A549 (cell line): ENCODE data around the gene MAL. TPM values are rescaled to one million over a fixed set of nuclear protein-coding genes. Genes with fewer than 3 reads are reported as not detected.
A peak's percentile ranks its signal among the peaks of the same experiment; 100 is the strongest.

Experiments used
- ATAC-seq, 2 experiments: fragments of 200-7000 bp in 1 of 2; fragments of >200 bp in 1 of 2; cut with Nextera tagmentation in 1 of 2; cut with Tn5 transposase in 1 of 2; 3 replicates each; pipeline versions ENCODE4 v1.8.0 to v1.9.1; 2018 to 2020; ENCODE audit warnings: mild to moderate bottlenecking in 1 of 2, moderate library complexity in 1 of 2
- CTCF ChIA-PET: fragments of 300-600 bp; sonication (Branson Sonifier 250); formaldehyde crosslinking; extraction: SDS; loops from one replicate; lab custom pipeline; 2021; ENCODE audit warnings: antibody characterized with exemption, inconsistent platforms; lab: Yijun Ruan, JAX
- POLR2A ChIA-PET: fragments of 350-600 bp; formaldehyde crosslinking; extraction: SDS; loops from one replicate; lab custom pipeline; 2021; ENCODE audit warnings: antibody characterized with exemption, inconsistent platforms; lab: Yijun Ruan, JAX
- DNase-seq, 2 experiments: peaks; one replicate each; pipeline versions ENCODE4 v3.0.0 to v3.0.0-alpha.2; 2011 to 2016; ENCODE audit warnings: low read depth in 1 of 2, low spot score in 1 of 2
- FAIRE-seq: peaks from 2 replicates; lab custom pipeline; 2011; peaks lifted over from hg19 to GRCh38; lab: Jason Lieb, UNC
- H3K27ac ChIP-seq, 2 experiments: fragments of >200 bp; sonication (Bioruptor Twin); formaldehyde crosslinking; 3 replicates each; pipeline ENCODE4 v1.5.1; 2016 to 2017
- H3K4me1 ChIP-seq: fragments of >200 bp; sonication (Bioruptor Twin); formaldehyde crosslinking; 3 replicates; pipeline ENCODE4 v1.6.1; 2016
- H3K4me2 ChIP-seq: fragments of >200 bp; sonication (Bioruptor Twin); formaldehyde crosslinking; 3 replicates; pipeline ENCODE4 v1.6.1; 2016
- H3K4me3 ChIP-seq: fragments of >200 bp; sonication (Bioruptor Twin); formaldehyde crosslinking; 3 replicates; pipeline ENCODE4 v1.5.1; 2016
- H3K9me3 ChIP-seq: fragments of >200 bp; sonication (Bioruptor Twin); formaldehyde crosslinking; 3 replicates; pipeline ENCODE4 v1.6.1; 2016
- CBX2 ChIP-seq: fragments of 200-600 bp; sonication (generic); IDR thresholded peaks from 2 replicates; pipeline ENCODE4 v1.6.1; 2016; ENCODE audit warnings: low read depth, mild to moderate bottlenecking, borderline replicate concordance
- EHF ChIP-seq: fragments of 250-450 bp; sonication (Bioruptor Pico); IDR thresholded peaks from 2 replicates; pipeline ENCODE4 v1.5.0; 2020; ENCODE audit warnings: mild to moderate bottlenecking
- HMGXB4 ChIP-seq: fragments of 250-450 bp; sonication (Bioruptor Pico); IDR thresholded peaks from 2 replicates; pipeline ENCODE4 v1.5.0; 2021; ENCODE audit warnings: mild to moderate bottlenecking, moderate library complexity, borderline replicate concordance
- HOXA7 ChIP-seq: fragments of 250-450 bp; sonication (Bioruptor Pico); IDR thresholded peaks from 2 replicates; pipeline ENCODE4 v1.5.0; 2020; ENCODE audit warnings: mild to moderate bottlenecking, moderate library complexity
- JUNB ChIP-seq: fragments of >200 bp; sonication (Bioruptor Twin); formaldehyde crosslinking; IDR thresholded peaks from 2 replicates; pipeline ENCODE4 v1.6.1; 2016
- NR3C1 ChIP-seq: fragments of >200 bp; sonication (Bioruptor Twin); formaldehyde crosslinking; IDR thresholded peaks from 3 replicates; pipeline ENCODE4 v1.6.1; 2017
- PHF8 ChIP-seq: fragments of 200-600 bp; sonication (generic); IDR thresholded peaks from 2 replicates; pipeline ENCODE4 v1.6.1; 2016; ENCODE audit warnings: low read depth, mild to moderate bottlenecking, antibody characterized with exemption, moderate library complexity, borderline replicate concordance
- POLR2A ChIP-seq: IDR thresholded peaks from 2 replicates; pipeline ENCODE4 v1.6.1; 2012; ENCODE audit warnings: mild to moderate bottlenecking, low read length
- POLR2AphosphoS2 ChIP-seq: conservative IDR thresholded peaks from 2 replicates; pipeline ENCODE4 v1.6.1; 2012; ENCODE audit warnings: low read length, improper control_type of control experiment, inconsistent platforms
- RARB ChIP-seq: fragments of 250-450 bp; sonication (Bioruptor Pico); IDR thresholded peaks from 2 replicates; pipeline ENCODE4 v1.8.0; 2021; ENCODE audit warnings: mild to moderate bottlenecking, moderate library complexity
- RCOR1 ChIP-seq: fragments of 150-350 bp; IDR thresholded peaks from 2 replicates; pipeline ENCODE4 v1.6.1; 2014; ENCODE audit warnings: antibody characterized with exemption, low read length, low read depth
- RNF2 ChIP-seq: fragments of 200-600 bp; sonication (generic); IDR thresholded peaks from 2 replicates; pipeline ENCODE4 v1.6.1; 2016; ENCODE audit warnings: low read depth, mild to moderate bottlenecking, antibody characterized with exemption, moderate library complexity, borderline replicate concordance
- SMC3 ChIP-seq: fragments of >200 bp; sonication (Bioruptor Twin); formaldehyde crosslinking; IDR thresholded peaks from 3 replicates; pipeline ENCODE4 v1.6.1; 2018; ENCODE audit warnings: inconsistent platforms
- SREBF2 ChIP-seq: fragments of 450-650 bp; IDR thresholded peaks from 2 replicates; pipeline ENCODE4 v1.6.1; 2014; ENCODE audit warnings: mild to moderate bottlenecking, moderate library complexity
- TFCP2L1 ChIP-seq: fragments of 250-450 bp; sonication (Bioruptor Pico); IDR thresholded peaks from 2 replicates; pipeline ENCODE4 v1.5.0; 2021; ENCODE audit warnings: mild to moderate bottlenecking
- TP53 ChIP-seq: fragments of 250-450 bp; sonication (Bioruptor Pico); IDR thresholded peaks from 2 replicates; pipeline ENCODE4 v1.5.0; 2021; ENCODE audit warnings: mild to moderate bottlenecking, moderate library complexity
- WGBS: methylation state at CpG from one replicate; pipeline ENCODE4 v1.1.6; 2017; ENCODE audit errors: missing lambda C conversion rate; 5-methylcytosine and 5-hydroxymethylcytosine counted together
- polyA plus RNA-seq, 4 experiments: library from polyadenylated mRNA; depleted of rRNA in 3 of 4; stranded (reverse); fragments of >200 nt; fragmentation: RNase III in 1 of 4; extraction: RNeasy Plus Mini Kit Qiagen cat#74134 plus additional on column Dnase treatment in 1 of 4; gene quantifications; 2 replicates in 3 of 4; 3 replicates in 1 of 4; pipeline ENCODE4 v1.2.3, GENCODE V29; 2011 to 2017
- TF ChIP-seq, protein P1 (sequence below): fragments of 450-650 bp; IDR thresholded peaks from 2 replicates; pipeline ENCODE4 v1.6.1; 2014; ENCODE audit warnings: antibody characterized with exemption
- TF ChIP-seq, protein P2 (sequence below): fragments of 250-450 bp; sonication (Bioruptor Pico); IDR thresholded peaks from 2 replicates; pipeline ENCODE4 v1.5.0; 2020; ENCODE audit warnings: low read depth, mild to moderate bottlenecking, moderate library complexity
- TF ChIP-seq, protein P3 (sequence below): fragments of 200-600 bp; sonication (generic); IDR thresholded peaks from 2 replicates; pipeline ENCODE4 v1.6.1; 2016; ENCODE audit warnings: antibody characterized with exemption, mild to moderate bottlenecking, moderate library complexity
- TF ChIP-seq, protein P4 (sequence below): IDR thresholded peaks from 2 replicates; pipeline ENCODE4 v1.6.1; 2012; ENCODE audit warnings: low read depth, borderline replicate concordance

Gene MAL
- polyA plus RNA-seq, 2 of the 4 experiments (the other 2 are of a cell fraction): not detected

DNA sequence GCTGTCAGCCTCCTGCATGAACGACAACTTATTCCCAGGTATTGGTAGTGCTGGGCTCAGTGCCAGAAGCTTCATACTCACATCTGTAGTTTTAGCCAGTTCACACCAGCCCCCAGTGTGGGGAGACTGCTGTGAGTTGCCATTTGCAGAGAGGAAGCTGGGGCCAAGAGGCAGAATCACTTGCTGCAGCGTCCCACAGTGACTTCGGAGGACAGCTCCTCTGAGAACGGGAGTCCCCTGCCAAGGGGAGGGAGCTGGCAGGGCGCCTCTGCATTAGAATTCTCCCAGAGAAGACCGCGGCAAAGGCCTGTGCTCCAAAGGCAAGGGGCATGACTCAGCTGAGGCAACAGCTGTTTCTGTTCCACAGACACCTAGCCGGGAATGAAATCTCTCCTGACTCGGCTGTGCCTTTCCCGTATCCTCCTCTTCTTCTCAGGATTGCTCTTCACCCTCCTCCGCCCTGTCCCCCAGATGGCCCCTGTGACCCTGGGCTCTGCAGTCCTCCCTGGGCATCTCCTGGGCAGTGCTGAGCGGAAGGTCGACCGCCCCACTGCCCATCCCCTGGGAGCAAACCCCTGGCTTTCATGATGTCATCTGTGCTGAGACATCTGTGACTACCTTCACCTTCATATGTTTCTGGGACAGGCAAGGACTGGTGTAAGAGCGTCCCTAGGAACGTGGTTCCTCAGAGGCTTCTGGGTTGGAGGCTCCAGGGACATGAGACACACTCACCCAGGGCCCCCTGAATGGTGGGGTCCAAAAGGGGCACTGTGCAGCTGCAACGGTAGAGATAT is 18.0 kb downstream of the MAL start:
- WGBS: 27% methylated on average over 17 of the region's 17 CpGs
- ChIA-PET CTCF (interaction anchor here (0.6 to 1.9 kb wide), 5 partner anchors 9 to 71 kb away, joined by 3 to 7 read pairs (median 3); no protein-coding TSS in a partner anchor), POLR2A (no interaction called here)
- Histone ChIP-seq H3K4me3 (no peak overlapping the region), H3K9me3 (no peaks in the 10 kb centered on the region), H3K4me2 (0 out of 3 replicates have a peak overlapping the region, but pooled peaks have one; percentile 4), H3K27ac (no peak overlapping the region), H3K4me1 (no peaks in the 10 kb centered on the region)
- TF ChIP-seq, protein P1, sequence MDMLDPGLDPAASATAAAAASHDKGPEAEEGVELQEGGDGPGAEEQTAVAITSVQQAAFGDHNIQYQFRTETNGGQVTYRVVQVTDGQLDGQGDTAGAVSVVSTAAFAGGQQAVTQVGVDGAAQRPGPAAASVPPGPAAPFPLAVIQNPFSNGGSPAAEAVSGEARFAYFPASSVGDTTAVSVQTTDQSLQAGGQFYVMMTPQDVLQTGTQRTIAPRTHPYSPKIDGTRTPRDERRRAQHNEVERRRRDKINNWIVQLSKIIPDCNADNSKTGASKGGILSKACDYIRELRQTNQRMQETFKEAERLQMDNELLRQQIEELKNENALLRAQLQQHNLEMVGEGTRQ: no peak
- no peak for TF ChIP-seq EHF (CRISPR knock-in tag)
- TF ChIP-seq SMC3: no peak
- no peak for TF ChIP-seq POLR2A
- no peak for TF ChIP-seq NR3C1
- no peak for TF ChIP-seq HOXA7 (CRISPR knock-in tag)
- no peak for TF ChIP-seq POLR2AphosphoS2
- TF ChIP-seq HMGXB4 (CRISPR knock-in tag): no peak
- TF ChIP-seq TP53: no peak
- no peak for TF ChIP-seq JUNB
- TF ChIP-seq RNF2: no peak
- no peak for TF ChIP-seq RCOR1
- TF ChIP-seq CBX2: no peak
- TF ChIP-seq RARB (CRISPR knock-in tag): no peak
- no peak for TF ChIP-seq SREBF2
- no peak for TF ChIP-seq PHF8
- FAIRE-seq (no peak), DNase-seq (no peak), ATAC-seq (peak; percentile 59 to 61; a peak in 5 of 6 replicates)

DNA sequence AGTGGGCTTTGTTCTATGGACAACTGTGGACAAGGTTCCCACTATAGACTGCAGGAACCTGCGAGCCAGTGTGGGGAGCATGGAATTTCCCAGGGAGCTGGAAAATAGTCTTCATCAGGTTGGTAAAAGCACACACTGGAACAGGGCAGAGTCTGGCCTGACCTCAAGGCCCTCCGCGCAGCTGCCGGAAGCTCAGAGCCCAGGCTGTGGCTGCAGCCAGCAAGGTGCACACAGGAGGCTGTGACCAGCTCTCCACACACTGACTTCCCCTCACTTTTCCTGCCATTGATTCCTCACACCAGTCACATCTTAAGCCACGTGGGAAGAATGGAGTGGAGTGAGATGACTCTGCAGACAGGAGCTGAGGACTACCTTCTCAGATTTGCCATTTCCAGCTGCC is 19.1 kb downstream of the MAL start:
- FAIRE-seq (no peak), DNase-seq (no peak), ATAC-seq (no peak)
- H3K4me2 ChIP-seq: no peak overlapping the region
- CTCF ChIA-PET: interaction anchor here (1.2 to 1.9 kb wide), 4 partner anchors 9 to 70 kb away, joined by 3 to 7 read pairs (median 4); no protein-coding TSS in a partner anchor
- POLR2A ChIA-PET: no interaction called here
- no peak overlapping the region for H3K27ac ChIP-seq
- H3K9me3 ChIP-seq: no peaks in the 10 kb centered on the region
- TF ChIP-seq, protein P2, sequence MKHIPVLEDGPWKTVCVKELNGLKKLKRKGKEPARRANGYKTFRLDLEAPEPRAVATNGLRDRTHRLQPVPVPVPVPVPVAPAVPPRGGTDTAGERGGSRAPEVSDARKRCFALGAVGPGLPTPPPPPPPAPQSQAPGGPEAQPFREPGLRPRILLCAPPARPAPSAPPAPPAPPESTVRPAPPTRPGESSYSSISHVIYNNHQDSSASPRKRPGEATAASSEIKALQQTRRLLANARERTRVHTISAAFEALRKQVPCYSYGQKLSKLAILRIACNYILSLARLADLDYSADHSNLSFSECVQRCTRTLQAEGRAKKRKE (CRISPR knock-in tag): no peak
- TF ChIP-seq, protein P3, sequence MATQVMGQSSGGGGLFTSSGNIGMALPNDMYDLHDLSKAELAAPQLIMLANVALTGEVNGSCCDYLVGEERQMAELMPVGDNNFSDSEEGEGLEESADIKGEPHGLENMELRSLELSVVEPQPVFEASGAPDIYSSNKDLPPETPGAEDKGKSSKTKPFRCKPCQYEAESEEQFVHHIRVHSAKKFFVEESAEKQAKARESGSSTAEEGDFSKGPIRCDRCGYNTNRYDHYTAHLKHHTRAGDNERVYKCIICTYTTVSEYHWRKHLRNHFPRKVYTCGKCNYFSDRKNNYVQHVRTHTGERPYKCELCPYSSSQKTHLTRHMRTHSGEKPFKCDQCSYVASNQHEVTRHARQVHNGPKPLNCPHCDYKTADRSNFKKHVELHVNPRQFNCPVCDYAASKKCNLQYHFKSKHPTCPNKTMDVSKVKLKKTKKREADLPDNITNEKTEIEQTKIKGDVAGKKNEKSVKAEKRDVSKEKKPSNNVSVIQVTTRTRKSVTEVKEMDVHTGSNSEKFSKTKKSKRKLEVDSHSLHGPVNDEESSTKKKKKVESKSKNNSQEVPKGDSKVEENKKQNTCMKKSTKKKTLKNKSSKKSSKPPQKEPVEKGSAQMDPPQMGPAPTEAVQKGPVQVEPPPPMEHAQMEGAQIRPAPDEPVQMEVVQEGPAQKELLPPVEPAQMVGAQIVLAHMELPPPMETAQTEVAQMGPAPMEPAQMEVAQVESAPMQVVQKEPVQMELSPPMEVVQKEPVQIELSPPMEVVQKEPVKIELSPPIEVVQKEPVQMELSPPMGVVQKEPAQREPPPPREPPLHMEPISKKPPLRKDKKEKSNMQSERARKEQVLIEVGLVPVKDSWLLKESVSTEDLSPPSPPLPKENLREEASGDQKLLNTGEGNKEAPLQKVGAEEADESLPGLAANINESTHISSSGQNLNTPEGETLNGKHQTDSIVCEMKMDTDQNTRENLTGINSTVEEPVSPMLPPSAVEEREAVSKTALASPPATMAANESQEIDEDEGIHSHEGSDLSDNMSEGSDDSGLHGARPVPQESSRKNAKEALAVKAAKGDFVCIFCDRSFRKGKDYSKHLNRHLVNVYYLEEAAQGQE: no peak
- TF ChIP-seq HOXA7 (CRISPR knock-in tag) (no peak), SREBF2 (no peak), TFCP2L1 (CRISPR knock-in tag) (no peak)
- TF ChIP-seq, protein P4, sequence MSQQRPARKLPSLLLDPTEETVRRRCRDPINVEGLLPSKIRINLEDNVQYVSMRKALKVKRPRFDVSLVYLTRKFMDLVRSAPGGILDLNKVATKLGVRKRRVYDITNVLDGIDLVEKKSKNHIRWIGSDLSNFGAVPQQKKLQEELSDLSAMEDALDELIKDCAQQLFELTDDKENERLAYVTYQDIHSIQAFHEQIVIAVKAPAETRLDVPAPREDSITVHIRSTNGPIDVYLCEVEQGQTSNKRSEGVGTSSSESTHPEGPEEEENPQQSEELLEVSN: no peak
- no peak overlapping the region for H3K4me3 ChIP-seq
- H3K4me1 ChIP-seq: no peaks in the 10 kb centered on the region
- WGBS: 75% methylated on average over 5 of the region's 5 CpGs
